NB4 (cell line): ENCODE measurements around the gene DUSP14.
"Not testable (repeated sequence)": the region's sequence is repeated elsewhere in the genome, so short reads cannot be mapped to it uniquely, and the experiment has no call there.

Experiments used
- CTCF ChIP-seq: IDR thresholded peaks from one replicate; pipeline ENCODE4 v1.5.1; 2012; ENCODE audit warnings: low read depth, low read length
- POLR2A ChIP-seq: IDR thresholded peaks from 2 replicates; pipeline ENCODE4 v1.6.1; 2011; ENCODE audit warnings: mild to moderate bottlenecking; ENCODE audit not compliant: insufficient read length; ENCODE audit errors: extremely low read depth
- TF ChIP-seq, protein P1 (sequence below): IDR thresholded peaks from 2 replicates; pipeline ENCODE4 v1.6.1; 2011; ENCODE audit warnings: low read depth, low read length

DNA sequence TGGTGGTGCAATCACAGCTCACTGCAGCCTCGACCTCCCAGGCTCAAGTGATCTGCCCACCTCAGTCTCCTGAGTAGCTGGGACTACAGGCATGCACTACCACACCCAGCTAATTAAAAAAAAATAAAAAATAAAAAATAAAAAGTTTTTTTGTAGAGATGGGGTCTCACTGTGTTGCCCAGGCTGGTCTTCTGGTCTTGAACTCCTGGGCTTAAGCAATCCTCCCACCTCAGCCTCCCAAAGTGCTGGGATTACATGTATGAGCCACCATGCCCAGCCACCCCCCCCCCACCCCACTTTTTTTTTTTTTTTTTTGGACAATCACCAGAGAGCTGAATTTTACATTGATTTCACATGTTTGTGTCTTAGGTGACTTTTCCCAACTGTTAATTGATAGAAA is 22.0 kb downstream of the DUSP14 start:
- not testable (repeated sequence) for TF ChIP-seq POLR2A, CTCF
- TF ChIP-seq, protein P1, sequence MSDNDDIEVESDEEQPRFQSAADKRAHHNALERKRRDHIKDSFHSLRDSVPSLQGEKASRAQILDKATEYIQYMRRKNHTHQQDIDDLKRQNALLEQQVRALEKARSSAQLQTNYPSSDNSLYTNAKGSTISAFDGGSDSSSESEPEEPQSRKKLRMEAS, result not testable (repeated sequence)
